AG04450 (cell line): ENCODE measurements around the gene PDLIM3. TPM values are rescaled to one million over a fixed set of nuclear protein-coding genes. Genes with fewer than 3 reads are reported as not detected.

Experiments used
- CTCF ChIA-PET: fragments of 300-600, 350-600 bp; formaldehyde crosslinking; extraction: SDS; loops from one replicate; lab custom pipeline; 2022; ENCODE audit warnings: antibody characterized with exemption, inconsistent platforms; lab: Charles Lee
- POLR2A ChIA-PET: fragments of 350-600 bp; formaldehyde crosslinking; extraction: SDS; loops from one replicate; lab custom pipeline; 2021; ENCODE audit warnings: antibody characterized with exemption, inconsistent platforms; lab: Yijun Ruan, JAX
- DNase-seq: peaks from one replicate; pipeline ENCODE4 v3.0.0-alpha.2; 2011; ENCODE audit warnings: low read depth, low spot score
- H3K27ac ChIP-seq: one replicate; pipeline ENCODE4 v1.5.1; 2012; ENCODE audit warnings: low read depth, low read length, control low read depth
- H3K27me3 ChIP-seq: one replicate; pipeline ENCODE4 v1.6.0; 2012; ENCODE audit warnings: low read length; ENCODE audit not compliant: control insufficient read depth, insufficient read depth
- H3K4me3 ChIP-seq: 2 replicates; pipeline ENCODE4 v1.5.1; 2011; ENCODE audit warnings: mild to moderate bottlenecking, low read depth, low read length, control low read depth
- H3K9me3 ChIP-seq: 2 replicates; pipeline ENCODE4 v1.5.1; 2012; ENCODE audit warnings: low read length; ENCODE audit not compliant: control insufficient read depth, insufficient read depth
- CTCF ChIP-seq: IDR thresholded peaks from 2 replicates; pipeline ENCODE4 v1.5.1; 2011; ENCODE audit warnings: low read depth, low read length, control low read depth, inconsistent platforms
- polyA minus RNA-seq: library from RNA; depleted of rRNA, polyadenylated mRNA; stranded (reverse); fragments of >200 nt; gene quantifications from 2 replicates; pipeline ENCODE4 v1.2.3, GENCODE V29; 2011; rRNA and poly(A)+ RNA removed
- polyA plus RNA-seq: library from polyadenylated mRNA; depleted of rRNA; stranded (reverse); fragments of >200 nt; gene quantifications from 2 replicates; pipeline ENCODE4 v1.2.3, GENCODE V29; 2011; rRNA removed

PDLIM3 gene
- polyA plus RNA-seq (15.2 and 15.4 TPM in 2 replicates), polyA minus RNA-seq (10.4 and 12.2 TPM in 2 replicates)

GRCh38 chr4:185534866-185535611 is at the start of gene PDLIM3:
TSS of gene PDLIM3 (minus strand) at chr4:185535507. CDS start at chr4:185535434, 73 bp downstream.
- Histone ChIP-seq H3K9me3 (no peaks in the 10 kb centered on the region), H3K27me3 (peaks cover 9% of the 10 kb centered on the region), H3K27ac (no peak within 1 kb of the TSS), H3K4me3 (peak within 1 kb of the TSS; percentile 78)
- CTCF ChIA-PET, result interaction anchor here (0.6 to 4.1 kb wide), 6 partner anchors 9 to 503 kb away, joined by 3 to 17 read pairs (median 6); no protein-coding TSS in a partner anchor
- no peak for TF ChIP-seq CTCF
- POLR2A ChIA-PET, result no interaction called here
- no peak for DNase-seq

- CTCF ChIA-PET, result interaction anchor here (6.5 kb wide), 1 partner anchor 14 kb away, joined by 50 read pairs; no protein-coding TSS in a partner anchor
- no peak for DNase-seq
Measured at GRCh38 chr4:185583813-185584212, 48.5 kb upstream of the PDLIM3 start.

GRCh38 chr4:185582651-185583400 is 47.5 kb upstream of the PDLIM3 start:
- TF ChIP-seq CTCF, result no peak
- POLR2A ChIA-PET, result no interaction called here
- CTCF ChIA-PET, result interaction anchor here (6.5 kb wide), 1 partner anchor 15 kb away, joined by 50 read pairs; no protein-coding TSS in a partner anchor
- Histone ChIP-seq H3K9me3 (peaks cover 3% of the 10 kb centered on the region; the same call in 1 of the 2 replicates), H3K4me3 (no peak overlapping the region), H3K27ac (no peak overlapping the region), H3K27me3 (peaks cover 13% of the 10 kb centered on the region)
- no peak for DNase-seq

More at GRCh38 chr4:185583813-185584212, 48.5 kb upstream of the PDLIM3 start:
- no peak overlapping the region for H3K27ac ChIP-seq
- H3K4me3 ChIP-seq, result no peak overlapping the region
- TF ChIP-seq CTCF, result no peak
- peaks cover 15% of the 10 kb centered on the region for H3K27me3 ChIP-seq
- peaks cover 3% of the 10 kb centered on the region; the same call in 1 of the 2 replicates for H3K9me3 ChIP-seq
- POLR2A ChIA-PET, result no interaction called here

GRCh38 chr4:185580699-185581098 is 45.4 kb upstream of the PDLIM3 start:
- no peak for DNase-seq
- POLR2A ChIA-PET, result no interaction called here
- TF ChIP-seq CTCF, result no peak
- CTCF ChIA-PET, result no interaction called here
- Histone ChIP-seq H3K9me3 (peaks cover 3% of the 10 kb centered on the region; the same call in 1 of the 2 replicates), H3K4me3 (no peak overlapping the region), H3K27ac (no peak overlapping the region), H3K27me3 (peaks cover 3% of the 10 kb centered on the region)
